Measurements from ENCODE around the gene SPACA7. TPM values are rescaled to one million over a fixed set of nuclear protein-coding genes. Genes with fewer than 3 reads are reported as not detected.

The SPACA7 gene
- total RNA-seq, 4 donors from 2014 or later: not detected

DNA sequence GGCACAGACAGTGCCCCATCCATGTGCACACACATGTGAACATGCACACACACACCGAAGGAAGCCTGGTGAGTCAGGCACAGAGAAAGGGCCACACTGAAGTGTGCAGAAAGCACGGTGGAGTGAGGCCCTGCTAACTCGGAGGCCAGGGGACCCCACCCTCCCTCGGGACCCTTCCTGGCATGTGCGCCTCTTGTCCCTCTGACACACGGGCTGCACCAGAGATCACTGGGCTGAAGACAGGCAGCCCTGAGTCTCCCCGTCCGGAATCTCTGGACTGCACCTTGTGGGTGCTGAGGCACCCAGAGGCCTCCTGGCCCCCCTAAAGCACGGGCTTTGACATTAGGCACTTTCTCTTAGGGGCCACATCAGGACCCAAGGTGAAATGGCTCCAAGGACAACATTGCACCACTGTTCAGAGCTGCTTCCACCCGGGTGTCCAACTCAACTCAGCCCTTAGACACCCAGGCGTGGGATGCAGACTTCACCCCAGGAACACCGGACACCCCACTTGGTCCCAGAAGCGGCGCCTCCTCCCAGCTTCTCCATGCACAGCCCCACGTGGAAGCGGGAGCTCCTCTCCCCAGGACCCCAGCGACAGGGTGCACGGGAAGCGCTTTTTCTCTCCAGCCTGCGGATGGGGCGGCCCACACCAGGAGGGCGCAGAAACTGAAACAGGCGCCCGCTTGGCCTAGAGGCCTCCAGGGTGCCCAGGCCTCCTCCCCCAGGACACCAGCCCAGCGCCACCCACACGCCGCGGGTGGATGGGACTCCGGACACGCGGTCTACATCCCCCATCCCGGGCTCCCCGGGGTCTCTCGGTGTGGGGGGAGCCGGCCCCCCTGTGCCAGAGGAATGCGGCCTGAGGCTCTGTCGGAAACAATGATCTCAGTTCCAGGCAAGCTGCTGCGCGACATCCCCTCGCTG is 90.2 kb downstream of the SPACA7 start:
- no peak overlapping the region for H3K27ac ChIP-seq
- no peaks in the 10 kb centered on the region for H3K4me1 ChIP-seq
- no peaks in the 10 kb centered on the region for H3K36me3 ChIP-seq
- H3K27me3 ChIP-seq: no peaks in the 10 kb centered on the region
- no peak for DNase-seq
- H3K4me3 ChIP-seq: no peak overlapping the region
- intact Hi-C loops (cut with DNase I; ENCODE audit: low total_unique reads): no loop called here
- H3K9me3 ChIP-seq: peaks cover 0 to 2% of the 10 kb centered on the region in 2 donors
- TF ChIP-seq POLR2A (IDR thresholded peaks at IDR 0.05) (no peak), CTCF (IDR thresholded peaks at IDR 0.05) (no peak)

DNA sequence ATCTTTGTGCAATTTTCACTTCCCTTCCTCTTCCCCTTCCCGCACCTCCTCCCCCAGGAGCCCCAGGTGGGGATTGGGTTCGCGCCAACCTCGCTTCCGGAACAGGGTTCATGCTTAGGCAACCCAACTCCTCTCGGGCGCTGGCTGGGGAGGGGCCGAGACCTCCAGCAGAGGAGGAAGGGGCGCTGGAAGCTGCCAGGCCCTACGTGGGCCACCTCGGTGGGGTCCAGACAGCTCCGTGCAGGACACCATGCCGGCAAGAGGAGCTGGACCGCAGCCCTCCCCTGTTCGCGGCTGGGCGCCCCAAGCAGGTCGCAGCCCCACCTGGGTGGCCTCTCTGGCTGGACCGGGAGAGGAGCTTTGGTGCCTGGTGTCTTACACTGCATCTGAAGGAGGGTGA is 91.1 kb downstream of the SPACA7 start:
- TF ChIP-seq POLR2A (IDR thresholded peaks at IDR 0.05) (no peak), CTCF (IDR thresholded peaks at IDR 0.05) (no peak)
- DNase-seq: no peak
- Histone ChIP-seq H3K4me3 (no peak overlapping the region), H3K27me3 (no peaks in the 10 kb centered on the region), H3K4me1 (no peaks in the 10 kb centered on the region), H3K36me3 (no peaks in the 10 kb centered on the region), H3K9me3 (peaks cover 0 to under 1% of the 10 kb centered on the region in 2 donors), H3K27ac (no peak overlapping the region)
- intact Hi-C loops (cut with DNase I; ENCODE audit: low total_unique reads): no loop called here

- intact Hi-C loops (cut with DNase I; ENCODE audit: low total_unique reads): no loop called here
- no peak for TF ChIP-seq CTCF (IDR thresholded peaks at IDR 0.05)
- TF ChIP-seq POLR2A (IDR thresholded peaks at IDR 0.05): no peak
- no peak for DNase-seq
- H3K9me3 ChIP-seq: no peaks in the 10 kb centered on the region
- no peaks in the 10 kb centered on the region for H3K36me3 ChIP-seq
- H3K27me3 ChIP-seq: no peaks in the 10 kb centered on the region
- H3K4me1 ChIP-seq: no peaks in the 10 kb centered on the region
- H3K27ac ChIP-seq: no peak overlapping the region
- H3K4me3 ChIP-seq: no peak overlapping the region
These were observed 91.9 kb downstream of the SPACA7 start for GRCh38 chr13:112468069-112468468.

- Histone ChIP-seq H3K4me3 (no peak overlapping the region), H3K27me3 (no peaks in the 10 kb centered on the region), H3K4me1 (no peaks in the 10 kb centered on the region), H3K27ac (no peak overlapping the region), H3K36me3 (no peaks in the 10 kb centered on the region), H3K9me3 (no peaks in the 10 kb centered on the region)
- DNase-seq: no peak
- TF ChIP-seq POLR2A (IDR thresholded peaks at IDR 0.05) (no peak), CTCF (IDR thresholded peaks at IDR 0.05) (no peak)
- intact Hi-C loops (cut with DNase I; ENCODE audit: low total_unique reads): no loop called here
These were observed 93.1 kb downstream of the SPACA7 start for GRCh38 chr13:112469071-112469745.

- H3K36me3 ChIP-seq: no peaks in the 10 kb centered on the region
- intact Hi-C loops (cut with DNase I; ENCODE audit: low total_unique reads): no loop called here
- no peaks in the 10 kb centered on the region for H3K4me1 ChIP-seq
- no peak overlapping the region for H3K4me3 ChIP-seq
- H3K27ac ChIP-seq: no peak overlapping the region
- DNase-seq: no peak
- TF ChIP-seq POLR2A (IDR thresholded peaks at IDR 0.05): no peak
- TF ChIP-seq CTCF (IDR thresholded peaks at IDR 0.05): no peak
- H3K27me3 ChIP-seq: no peaks in the 10 kb centered on the region
- H3K9me3 ChIP-seq: no peaks in the 10 kb centered on the region
These were observed 97.7 kb downstream of the SPACA7 start for GRCh38 chr13:112473818-112474217.

Measured in uterus (tissue), 4 donors.